GM12874 (cell line): ENCODE data around the gene SRPK1.

Experiments
- CTCF ChIP-seq: IDR thresholded peaks from 2 replicates; pipeline ENCODE4 v1.5.1; 2011; ENCODE audit warnings: low read depth, mild to moderate bottlenecking, control low read depth, low read length, moderate library complexity; ENCODE audit not compliant: insufficient read depth

Gene SRPK1

GRCh38 chr6:35842381-35842780 lies 78.5 kb downstream of the SRPK1 start:
- TF ChIP-seq CTCF: no peak

- no peak for TF ChIP-seq CTCF
Observed at GRCh38 chr6:35839019-35839418, 81.9 kb downstream of the SRPK1 start.

- no peak for TF ChIP-seq CTCF
Observed at GRCh38 chr6:35833536-35833935, 87.4 kb downstream of the SRPK1 start.

- TF ChIP-seq CTCF: no peak
Observed at GRCh38 chr6:35831257-35832007, 89.5 kb downstream of the SRPK1 start.

- no peak for TF ChIP-seq CTCF
Observed at GRCh38 chr6:35829306-35829705, 91.6 kb downstream of the SRPK1 start.

GRCh38 chr6:35824552-35825192 lies 96.2 kb downstream of the SRPK1 start:
- no peak for TF ChIP-seq CTCF

- no peak for TF ChIP-seq CTCF
Observed at GRCh38 chr6:35823601-35824000, 97.3 kb downstream of the SRPK1 start.
